NCI-H526 treated with DMSO at 0.1 percent for 48 hours (cell line): ENCODE measurements around the gene NDUFA13.

Source experiments
- DNase-seq: peaks from one replicate; lab custom pipeline; 2025; lab: John Stamatoyannopoulos, UW

NDUFA13 gene

DNA sequence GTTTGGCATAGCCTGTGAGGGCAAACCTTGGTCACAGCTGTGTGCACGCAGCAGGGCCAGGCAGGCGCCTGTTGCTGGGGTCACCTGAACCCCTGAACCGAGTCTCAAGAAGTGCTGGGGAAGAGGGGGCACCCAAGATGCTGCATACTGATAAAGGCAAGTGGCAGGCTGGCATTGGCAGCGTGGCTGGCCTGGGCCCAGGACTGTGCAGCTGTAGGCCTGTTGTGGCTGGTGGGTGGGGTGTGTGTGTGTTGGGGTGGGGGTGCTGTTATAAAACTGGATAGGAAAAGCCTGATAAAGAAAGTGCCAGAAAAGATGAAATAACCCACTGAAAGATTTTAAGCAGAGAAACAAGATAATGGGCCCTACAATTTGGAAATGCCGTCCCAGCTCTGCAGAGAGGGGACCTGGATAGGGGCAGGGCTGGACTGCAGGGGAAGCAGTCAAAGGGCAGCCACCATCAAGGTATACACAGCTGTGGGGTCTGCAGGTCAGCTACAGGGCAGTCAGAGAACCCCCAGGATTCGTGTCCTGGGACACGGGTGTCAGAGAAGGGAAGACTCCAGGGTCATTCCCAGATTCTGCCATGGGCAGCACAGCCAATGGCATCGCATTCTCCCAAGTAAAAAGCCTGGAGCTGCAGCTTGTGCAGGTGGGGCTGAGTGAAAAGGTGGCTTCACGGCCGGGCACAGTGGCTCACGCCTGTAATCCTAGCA, 55.2 kb downstream of the NDUFA13 start:
- DNase-seq, result no peak

DNA sequence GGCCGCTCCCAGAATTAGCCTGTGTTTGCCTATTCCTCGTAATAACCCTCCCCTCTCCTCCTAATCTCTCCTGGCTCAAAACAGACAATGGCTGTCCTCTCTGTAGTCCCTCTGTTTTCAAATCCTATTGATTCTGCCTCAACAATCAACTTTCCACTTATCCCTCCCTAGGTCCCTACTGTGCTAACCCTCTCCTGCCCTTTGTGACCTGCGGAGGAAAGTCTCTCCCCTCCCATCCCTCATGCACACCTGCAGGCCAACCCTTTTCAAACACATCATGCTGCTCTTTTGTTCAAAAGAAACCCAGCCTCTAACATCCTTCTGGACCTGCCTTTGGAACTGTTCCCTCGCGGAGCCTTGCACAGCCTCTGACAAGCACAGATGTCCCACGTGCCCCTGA, 59.4 kb downstream of the NDUFA13 start:
- DNase-seq, result no peak
